Measurements from ENCODE around the gene CACNA1I.

The CACNA1I gene

GRCh38 chr22:39546889-39547586 is 23.5 kb upstream of the CACNA1I start:
- no peak for DNase-seq (ENCODE audit: low read depth)
- TF ChIP-seq CTCF (IDR thresholded peaks at IDR 0.05; ENCODE audit: low read depth, low read length) (no peak), POLR2A (IDR thresholded peaks at IDR 0.05; ENCODE audit: extremely low read depth, insufficient read length) (no peak), MYC (IDR thresholded peaks at IDR 0.05; ENCODE audit: low read depth, low read length) (no peak), MAX (IDR thresholded peaks at IDR 0.05; ENCODE audit: low read depth, low read length) (no peak)
- H3K4me3 ChIP-seq (ENCODE audit: low read depth, low read length), result no peak overlapping the region

- no peak overlapping the region for H3K4me3 ChIP-seq (ENCODE audit: low read depth, low read length)
- DNase-seq (ENCODE audit: low read depth), result no peak
- TF ChIP-seq MAX (IDR thresholded peaks at IDR 0.05; ENCODE audit: low read depth, low read length) (no peak), MYC (IDR thresholded peaks at IDR 0.05; ENCODE audit: low read depth, low read length) (no peak), POLR2A (IDR thresholded peaks at IDR 0.05; ENCODE audit: extremely low read depth, insufficient read length) (no peak), CTCF (IDR thresholded peaks at IDR 0.05; ENCODE audit: low read depth, low read length) (no peak)
Measured at GRCh38 chr22:39547587-39547947, 23.0 kb upstream of the CACNA1I start.

- TF ChIP-seq MYC (IDR thresholded peaks at IDR 0.05; ENCODE audit: low read depth, low read length) (no peak), CTCF (IDR thresholded peaks at IDR 0.05; ENCODE audit: low read depth, low read length) (no peak), MAX (IDR thresholded peaks at IDR 0.05; ENCODE audit: low read depth, low read length) (no peak), POLR2A (IDR thresholded peaks at IDR 0.05; ENCODE audit: extremely low read depth, insufficient read length) (no peak)
- DNase-seq (ENCODE audit: low read depth), result no peak
- H3K4me3 ChIP-seq (ENCODE audit: low read depth, low read length), result no peak overlapping the region
Measured at GRCh38 chr22:39553429-39553828, 17.1 kb upstream of the CACNA1I start.

GRCh38 chr22:39554151-39554550 is 16.4 kb upstream of the CACNA1I start:
- no peak for DNase-seq (ENCODE audit: low read depth)
- no peak overlapping the region for H3K4me3 ChIP-seq (ENCODE audit: low read depth, low read length)
- TF ChIP-seq CTCF (IDR thresholded peaks at IDR 0.05; ENCODE audit: low read depth, low read length), result no peak
- no peak for TF ChIP-seq POLR2A (IDR thresholded peaks at IDR 0.05; ENCODE audit: extremely low read depth, insufficient read length)
- no peak for TF ChIP-seq MAX (IDR thresholded peaks at IDR 0.05; ENCODE audit: low read depth, low read length)
- no peak for TF ChIP-seq MYC (IDR thresholded peaks at IDR 0.05; ENCODE audit: low read depth, low read length)

GRCh38 chr22:39556970-39557841 is 13.3 kb upstream of the CACNA1I start:
- no peak overlapping the region for H3K4me3 ChIP-seq (ENCODE audit: low read depth, low read length)
- DNase-seq (ENCODE audit: low read depth), result no peak
- TF ChIP-seq POLR2A (IDR thresholded peaks at IDR 0.05; ENCODE audit: extremely low read depth, insufficient read length) (no peak), CTCF (IDR thresholded peaks at IDR 0.05; ENCODE audit: low read depth, low read length) (no peak), MAX (IDR thresholded peaks at IDR 0.05; ENCODE audit: low read depth, low read length) (no peak), MYC (IDR thresholded peaks at IDR 0.05; ENCODE audit: low read depth, low read length) (no peak)
